GM10248 (cell line): ENCODE measurements around the gene HLF.

Source experiments
- CTCF ChIA-PET: fragments of 300-600 bp; sonication (Branson Sonifier 250); formaldehyde crosslinking; extraction: SDS; loops from one replicate; lab custom pipeline; 2021; ENCODE audit warnings: antibody characterized with exemption; lab: Yijun Ruan, JAX
- POLR2A ChIA-PET: fragments of 350-650 bp; sonication (Branson Sonifier 250); formaldehyde crosslinking; extraction: SDS; loops from one replicate; lab custom pipeline; 2020; ENCODE audit warnings: antibody characterized with exemption; lab: Yijun Ruan, JAX
- DNase-seq: peaks from one replicate; pipeline ENCODE4 v3.0.0; 2012; ENCODE audit errors: extremely low spot score
- CTCF ChIP-seq: IDR thresholded peaks from 2 replicates; pipeline ENCODE4 v1.5.1; 2012; ENCODE audit warnings: mild to moderate bottlenecking, low read depth; ENCODE audit errors: extremely low read depth, missing control alignments, control extremely low read depth

Gene HLF

GRCh38 chr17:55261311-55261710, 3.4 kb upstream of the HLF start:
- CTCF ChIA-PET, result interaction anchor here (1.3 kb wide), 1 partner anchor 13 kb away, joined by 3 read pairs; no protein-coding TSS in a partner anchor
- POLR2A ChIA-PET, result no interaction called here
- DNase-seq, result no peak
- no peak for TF ChIP-seq CTCF

- CTCF ChIA-PET, result interaction anchor here (1.1 kb wide), 1 partner anchor 31 kb away, joined by 3 read pairs; no protein-coding TSS in a partner anchor
- no peak for DNase-seq
- TF ChIP-seq CTCF, result no peak
- POLR2A ChIA-PET, result no interaction called here
These were observed 1.0 kb upstream of the HLF start for GRCh38 chr17:55263569-55264277.

GRCh38 chr17:55264278-55264644, 499 bp upstream of the HLF start:
- ChIA-PET POLR2A (no interaction called here), CTCF (interaction anchor here (1.1 kb wide), 1 partner anchor 30 kb away, joined by 3 read pairs; no protein-coding TSS in a partner anchor)
- no peak for TF ChIP-seq CTCF
- DNase-seq, result no peak

- POLR2A ChIA-PET, result no interaction called here
- DNase-seq, result peak; percentile 18
- no peak for TF ChIP-seq CTCF
- CTCF ChIA-PET, result no interaction called here
These were observed 706 bp downstream of the HLF start for GRCh38 chr17:55265311-55266021.

GRCh38 chr17:55266051-55266957, 1.5 kb downstream of the HLF start:
- no peak for TF ChIP-seq CTCF
- no peak for DNase-seq
- CTCF ChIA-PET, result interaction anchor here (0.8 to 1.3 kb wide), 2 partner anchors 9 to 248 kb away, joined by 3 to 5 read pairs; no protein-coding TSS in a partner anchor
- POLR2A ChIA-PET, result no interaction called here
